HCT116 (cell line): ENCODE results near the gene TENM4. TPM values are rescaled to one million over a fixed set of nuclear protein-coding genes. Genes with fewer than 3 reads are reported as not detected.

Source experiments
- ATAC-seq: fragments of 200-7000 bp; cut with Tn5 transposase; 2 replicates; pipeline ENCODE4 v1.9.1; 2020; ENCODE audit warnings: mild to moderate bottlenecking, moderate library complexity
- BruUV-seq: library from RNA; stranded (reverse); fragments of 400-500 nt; replicated peaks from 2 replicates; lab custom pipeline; 2021; lab: Mats Ljungman, UMichigan
- CTCF ChIA-PET: fragments of 300-600 bp; sonication (Branson Sonifier 250); formaldehyde crosslinking; loops from one replicate; lab custom pipeline; 2021; ENCODE audit warnings: antibody characterized with exemption; lab: Charles Lee
- POLR2A ChIA-PET: fragments of 300-600, 350-600 bp; sonication (Branson Sonifier 250); formaldehyde crosslinking; loops from one replicate; lab custom pipeline; 2021; ENCODE audit warnings: antibody characterized with exemption; lab: Charles Lee
- RAD21 ChIA-PET, 2 experiments: fragments of 300-600 bp; sonication (Branson Sonifier 250); formaldehyde crosslinking; loops; one replicate each; lab custom pipeline; 2023; ENCODE audit warnings: low total read pairs in 2 of 2; ENCODE audit not compliant: uncharacterized antibody in 2 of 2, unreplicated experiment in 2 of 2, low non-redundant PET in 1 of 2; lab: Charles Lee
- DNase-seq: peaks from one replicate; pipeline ENCODE4 v3.0.0-alpha.2; 2010; ENCODE audit warnings: low read depth, low spot score
- H2AFZ ChIP-seq: fragments of 200-600 bp; shearing (Covaris generic), sonication (generic); 2 replicates; pipeline ENCODE4 v1.6.1; 2017; ENCODE audit warnings: low read depth, mixed run types, mixed read lengths, antibody characterized with exemption, low read length; ENCODE audit not compliant: poor library complexity, severe bottlenecking
- H3K27ac ChIP-seq: 2 replicates; pipeline ENCODE4 v1.5.1; 2012; ENCODE audit warnings: low read depth, low read length
- H3K27me3 ChIP-seq: fragments of 200-600 bp; sonication (generic); 2 replicates; pipeline ENCODE4 v1.6.1; 2016; ENCODE audit warnings: mixed run types, low read length, mixed read lengths; ENCODE audit not compliant: insufficient read depth
- H3K36me3 ChIP-seq, 2 experiments: fragments of 200-500 bp in 1 of 2; fragments of 200-600 bp in 1 of 2; sonication (Bioruptor generic) in 1 of 2; sonication (generic) in 1 of 2; 2 replicates each; pipeline versions ENCODE4 v1.5.1 to v1.6.1; 2014 to 2016; ENCODE audit warnings: low read length in 2 of 2, inconsistent platforms in 1 of 2, mixed read lengths in 1 of 2, mixed run types in 1 of 2; ENCODE audit not compliant: insufficient read depth in 2 of 2, control insufficient read depth in 1 of 2
- H3K4me1 ChIP-seq, 2 experiments: fragments of 200-600 bp in 1 of 2; sonication (generic) in 1 of 2; 2 replicates each; pipeline versions ENCODE4 v1.5.1 to v1.6.1; 2012 to 2017; ENCODE audit warnings: low read length in 2 of 2, inconsistent platforms in 1 of 2, mild to moderate bottlenecking in 1 of 2, mixed read lengths in 1 of 2, mixed run types in 1 of 2, moderate library complexity in 1 of 2; ENCODE audit not compliant: insufficient read depth in 2 of 2, control insufficient read depth in 1 of 2
- H3K4me2 ChIP-seq: fragments of 200-600 bp; sonication (generic); 2 replicates; pipeline ENCODE4 v1.6.1; 2017; ENCODE audit warnings: mixed run types, low read length, mixed read lengths
- H3K4me3 ChIP-seq, 2 experiments: fragments of 200-600 bp in 1 of 2; sonication (generic) in 1 of 2; replicated peaks in 1 of 2; 2 replicates each; pipeline ENCODE4 v1.5.1; 2011 to 2016; ENCODE audit warnings: low read length in 2 of 2, control low read depth in 1 of 2, low read depth in 1 of 2, mild to moderate bottlenecking in 1 of 2, mixed read lengths in 1 of 2, mixed run types in 1 of 2
- H3K79me2 ChIP-seq: fragments of 200-600 bp; sonication (generic); 2 replicates; pipeline ENCODE4 v1.6.1; 2017; ENCODE audit warnings: mild to moderate bottlenecking, mixed run types, low read length, moderate library complexity, mixed read lengths; ENCODE audit not compliant: insufficient read depth
- H3K9ac ChIP-seq: fragments of 200-600 bp; sonication (generic); 2 replicates; pipeline ENCODE4 v1.6.1; 2016; ENCODE audit warnings: low read length, mixed read lengths
- H3K9me2 ChIP-seq: fragments of 200-600 bp; sonication (generic), shearing (Covaris generic); 2 replicates; pipeline ENCODE4 v1.6.1; 2017; ENCODE audit warnings: mixed run types, mild to moderate bottlenecking, moderate library complexity; ENCODE audit not compliant: insufficient read depth
- H3K9me3 ChIP-seq, 2 experiments: fragments of 200-500 bp in 1 of 2; fragments of 200-600 bp in 1 of 2; sonication (Bioruptor generic) in 1 of 2; sonication (generic) in 1 of 2; 2 replicates each; pipeline ENCODE4 v1.6.1; 2014 to 2017; ENCODE audit warnings: low read length in 2 of 2, mixed read lengths in 2 of 2, inconsistent platforms in 1 of 2, low read depth in 1 of 2, mild to moderate bottlenecking in 1 of 2, mixed run types in 1 of 2, moderate library complexity in 1 of 2; ENCODE audit not compliant: control insufficient read depth in 1 of 2, insufficient read depth in 1 of 2
- H4K20me1 ChIP-seq: fragments of 200-600 bp; sonication (generic), shearing (Covaris generic); 2 replicates; pipeline ENCODE4 v1.6.1; 2017; ENCODE audit warnings: mixed run types, mild to moderate bottlenecking, moderate library complexity; ENCODE audit not compliant: insufficient read depth
- CBX3 ChIP-seq: IDR thresholded peaks from 2 replicates; pipeline ENCODE4 v1.6.1; 2012; ENCODE audit warnings: low read depth
- CEBPB ChIP-seq: IDR thresholded peaks from 2 replicates; pipeline ENCODE4 v1.6.1; 2012; ENCODE audit warnings: low read depth
- ELF1 ChIP-seq: IDR thresholded peaks from 2 replicates; pipeline ENCODE4 v1.6.1; 2012; ENCODE audit warnings: low read depth, borderline replicate concordance
- POLR2A ChIP-seq: IDR thresholded peaks from 2 replicates; pipeline ENCODE4 v1.7.0; 2011; ENCODE audit warnings: borderline replicate concordance; ENCODE audit not compliant: insufficient read depth, insufficient read length; ENCODE audit errors: extremely low read depth
- POLR2AphosphoS5 ChIP-seq: IDR thresholded peaks from 2 replicates; pipeline ENCODE4 v1.6.1; 2011; ENCODE audit warnings: mild to moderate bottlenecking, low read depth, low read length, moderate library complexity
- SIN3A ChIP-seq: IDR thresholded peaks from 2 replicates; pipeline ENCODE4 v1.6.1; 2012; ENCODE audit warnings: low read depth
- SRF ChIP-seq: IDR thresholded peaks from 2 replicates; pipeline ENCODE4 v1.6.1; 2012; ENCODE audit warnings: low read depth
- TCF7L2 ChIP-seq: IDR thresholded peaks from 2 replicates; pipeline ENCODE4 v1.7.0; 2011; ENCODE audit warnings: borderline replicate concordance, inconsistent platforms; ENCODE audit not compliant: insufficient read depth, insufficient read length; ENCODE audit errors: extremely low read depth
- intact Hi-C: fragments of 100-400 bp; cut with micrococcal nuclease; formaldehyde crosslinking; loops from 2 replicates; pipeline ENCODE4 v1.10.0; 2022
- total RNA-seq: library from RNA; stranded (reverse); gene quantifications from one replicate; pipeline ENCODE4 v1.2.1, GENCODE V29; 2021; ENCODE audit not compliant: unreplicated experiment
- TF ChIP-seq, protein P1 (sequence below), 3 experiments: fragments of 200-600 bp in 1 of 3; sonication (generic) in 1 of 3; IDR thresholded peaks in 2 of 3; conservative IDR thresholded peaks in 1 of 3; 2 replicates each; pipeline ENCODE4 v1.5.1; 2012 to 2017; ENCODE audit warnings: low read depth in 2 of 3, low read length in 2 of 3, antibody characterized with exemption in 1 of 3, borderline replicate concordance in 1 of 3, control low read depth in 1 of 3, mild to moderate bottlenecking in 1 of 3, mixed read lengths in 1 of 3, mixed run types in 1 of 3, moderate library complexity in 1 of 3; ENCODE audit not compliant: insufficient read depth in 1 of 3
- TF ChIP-seq, protein P2 (sequence below): IDR thresholded peaks from 2 replicates; pipeline ENCODE4 v1.6.1; 2012

The TENM4 gene
- total RNA-seq, 1 experiment from 2014 or later: 0.05 TPM

DNA sequence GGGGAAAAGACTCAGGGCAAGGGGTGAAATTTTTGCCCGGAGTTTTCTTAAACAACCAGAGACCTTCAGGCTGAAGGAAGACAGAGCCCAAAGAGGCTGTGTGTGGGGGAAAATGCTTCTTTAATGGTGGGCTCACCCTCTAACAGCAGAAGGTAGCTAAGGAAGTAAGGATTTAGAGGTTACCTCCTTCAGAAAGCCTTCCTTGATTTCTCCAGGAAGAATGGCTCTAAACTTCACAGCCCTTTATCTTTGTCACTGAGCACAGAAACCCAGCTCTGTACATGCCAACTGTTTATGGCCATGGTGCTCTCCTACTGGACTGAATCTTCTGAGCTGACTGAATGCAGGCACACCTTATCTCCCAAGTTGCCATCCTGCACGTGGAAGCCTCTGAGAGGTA lies 196.0 kb downstream of the TENM4 start:
- DNase-seq: no peak
- no peak overlapping the region for H2AFZ ChIP-seq
- H3K4me2 ChIP-seq: no peak overlapping the region
- BruUV-seq: no TSS peak
- no peak for TF ChIP-seq TCF7L2
- no peak for TF ChIP-seq POLR2AphosphoS5
- no peak for TF ChIP-seq ELF1
- TF ChIP-seq SRF: no peak
- no peak for TF ChIP-seq SIN3A
- TF ChIP-seq, protein P1, sequence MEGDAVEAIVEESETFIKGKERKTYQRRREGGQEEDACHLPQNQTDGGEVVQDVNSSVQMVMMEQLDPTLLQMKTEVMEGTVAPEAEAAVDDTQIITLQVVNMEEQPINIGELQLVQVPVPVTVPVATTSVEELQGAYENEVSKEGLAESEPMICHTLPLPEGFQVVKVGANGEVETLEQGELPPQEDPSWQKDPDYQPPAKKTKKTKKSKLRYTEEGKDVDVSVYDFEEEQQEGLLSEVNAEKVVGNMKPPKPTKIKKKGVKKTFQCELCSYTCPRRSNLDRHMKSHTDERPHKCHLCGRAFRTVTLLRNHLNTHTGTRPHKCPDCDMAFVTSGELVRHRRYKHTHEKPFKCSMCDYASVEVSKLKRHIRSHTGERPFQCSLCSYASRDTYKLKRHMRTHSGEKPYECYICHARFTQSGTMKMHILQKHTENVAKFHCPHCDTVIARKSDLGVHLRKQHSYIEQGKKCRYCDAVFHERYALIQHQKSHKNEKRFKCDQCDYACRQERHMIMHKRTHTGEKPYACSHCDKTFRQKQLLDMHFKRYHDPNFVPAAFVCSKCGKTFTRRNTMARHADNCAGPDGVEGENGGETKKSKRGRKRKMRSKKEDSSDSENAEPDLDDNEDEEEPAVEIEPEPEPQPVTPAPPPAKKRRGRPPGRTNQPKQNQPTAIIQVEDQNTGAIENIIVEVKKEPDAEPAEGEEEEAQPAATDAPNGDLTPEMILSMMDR (IDR thresholded peaks at IDR 0.05 in 2 of 3, conservative IDR thresholded peaks at IDR 0.05 in 1 of 3; ENCODE audit: borderline replicate concordance in 1 of 3, insufficient read depth in 1 of 3, low read depth in 2 of 3, low read length in 2 of 3): no peak
- TF ChIP-seq, protein P2, sequence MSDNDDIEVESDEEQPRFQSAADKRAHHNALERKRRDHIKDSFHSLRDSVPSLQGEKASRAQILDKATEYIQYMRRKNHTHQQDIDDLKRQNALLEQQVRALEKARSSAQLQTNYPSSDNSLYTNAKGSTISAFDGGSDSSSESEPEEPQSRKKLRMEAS: no peak
- no peak for TF ChIP-seq POLR2A
- no peak for TF ChIP-seq CEBPB
- TF ChIP-seq CBX3: no peak
- no peaks in the 10 kb centered on the region for H3K9me3 ChIP-seq
- no peak overlapping the region for H3K4me3 ChIP-seq
- ATAC-seq: no peak
- ChIA-PET RAD21 (no interaction called here), POLR2A (no interaction called here), CTCF (no interaction called here)
- H3K79me2 ChIP-seq: no peaks in the 10 kb centered on the region
- intact Hi-C loops: no loop called here
- H3K27ac ChIP-seq: no peak overlapping the region
- 0 out of 2 replicates have a peak, but pooled peaks cover 4% of the 10 kb centered on the region for H3K27me3 ChIP-seq
- no peaks in the 10 kb centered on the region for H3K36me3 ChIP-seq
- H4K20me1 ChIP-seq: no peaks in the 10 kb centered on the region
- no peak overlapping the region for H3K9ac ChIP-seq
- no peaks in the 10 kb centered on the region for H3K4me1 ChIP-seq
- no peaks in the 10 kb centered on the region for H3K9me2 ChIP-seq
